Left lobe of liver (tissue), 2 donors: ENCODE measurements around the gene SLC29A1. TPM values are rescaled to one million over a fixed set of nuclear protein-coding genes. Genes with fewer than 3 reads are reported as not detected.
"Not testable (repeated sequence)": the region's sequence is repeated elsewhere in the genome, so short reads cannot be mapped to it uniquely, and the experiment has no call there.

ENCODE experiments used
- ATAC-seq: fragments of 200-7000 bp; cut with Tn5 transposase; one replicate; pipeline ENCODE4 v1.9.1; 2020; ENCODE audit warnings: mild to moderate bottlenecking, moderate library complexity
- DNase-seq: peaks from one replicate; pipeline ENCODE4 v3.0.0-alpha.2; 2020; ENCODE audit warnings: low spot score
- total RNA-seq: library from RNA; stranded (reverse); gene quantifications from one replicate; pipeline ENCODE4 v1.2.1, GENCODE V29; 2021
- donor health status: DM: no; HTN: no; CAD: no; lungs with moderate emphysema.
- donor health status: DM: no; HTN: yes; CAD: no.

Gene SLC29A1
- total RNA-seq, 1 donor from 2014 or later = 37.5 TPM

DNA sequence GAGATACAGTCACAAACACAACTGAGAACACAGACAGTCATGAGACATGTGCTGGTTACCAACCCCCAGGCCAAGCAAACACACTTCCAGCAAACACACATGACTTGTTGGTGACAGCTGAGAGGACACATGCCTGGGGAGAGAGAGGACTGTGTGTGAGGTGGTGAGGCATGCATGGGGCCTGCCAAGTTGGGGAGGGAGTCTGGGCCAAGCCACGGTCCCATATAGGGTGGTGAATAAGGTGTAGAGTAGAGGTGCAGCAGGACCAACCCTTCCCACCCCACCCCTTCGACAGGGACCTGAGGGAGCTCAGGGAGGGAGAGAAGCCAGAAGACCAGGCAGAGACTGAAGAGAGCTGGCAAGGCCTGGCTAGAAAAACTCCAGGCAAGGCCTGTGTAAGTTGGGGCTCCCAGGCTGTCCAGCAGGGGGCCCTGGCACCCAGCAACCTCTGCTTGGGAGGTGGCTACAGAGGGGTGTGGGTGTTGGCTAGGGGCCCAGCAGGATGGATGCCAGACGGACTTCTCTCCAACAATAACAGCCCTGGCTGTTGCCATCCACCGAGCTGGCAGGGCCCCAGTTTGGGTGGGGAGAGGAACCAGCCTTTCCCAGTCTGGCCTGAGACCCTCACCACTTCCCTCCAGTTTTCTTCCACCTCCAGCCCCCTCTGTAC, 2.0 kb upstream of the SLC29A1 start:
- peak; percentile 58 for ATAC-seq
- DNase-seq = peak; percentile 97

DNA sequence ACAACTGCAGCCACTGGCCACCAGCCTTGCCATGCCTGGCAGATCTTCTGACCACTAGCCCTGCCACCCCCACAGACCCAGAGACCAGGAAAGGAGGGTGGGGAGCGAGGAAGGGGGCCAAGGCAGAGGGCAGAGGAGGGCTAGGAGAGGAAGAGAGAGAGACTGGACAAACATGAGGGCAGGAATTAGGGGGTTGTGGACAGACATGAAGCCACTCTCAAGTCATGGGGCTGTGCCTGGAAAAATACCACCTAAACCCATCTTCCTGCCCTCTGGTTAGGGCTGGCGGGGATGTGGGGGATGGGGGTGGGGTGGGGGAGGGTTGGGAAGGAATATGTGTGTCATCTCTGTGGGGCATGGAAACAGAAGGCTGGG, 1.4 kb upstream of the SLC29A1 start:
- ATAC-seq (no peak), DNase-seq (no peak)

DNA sequence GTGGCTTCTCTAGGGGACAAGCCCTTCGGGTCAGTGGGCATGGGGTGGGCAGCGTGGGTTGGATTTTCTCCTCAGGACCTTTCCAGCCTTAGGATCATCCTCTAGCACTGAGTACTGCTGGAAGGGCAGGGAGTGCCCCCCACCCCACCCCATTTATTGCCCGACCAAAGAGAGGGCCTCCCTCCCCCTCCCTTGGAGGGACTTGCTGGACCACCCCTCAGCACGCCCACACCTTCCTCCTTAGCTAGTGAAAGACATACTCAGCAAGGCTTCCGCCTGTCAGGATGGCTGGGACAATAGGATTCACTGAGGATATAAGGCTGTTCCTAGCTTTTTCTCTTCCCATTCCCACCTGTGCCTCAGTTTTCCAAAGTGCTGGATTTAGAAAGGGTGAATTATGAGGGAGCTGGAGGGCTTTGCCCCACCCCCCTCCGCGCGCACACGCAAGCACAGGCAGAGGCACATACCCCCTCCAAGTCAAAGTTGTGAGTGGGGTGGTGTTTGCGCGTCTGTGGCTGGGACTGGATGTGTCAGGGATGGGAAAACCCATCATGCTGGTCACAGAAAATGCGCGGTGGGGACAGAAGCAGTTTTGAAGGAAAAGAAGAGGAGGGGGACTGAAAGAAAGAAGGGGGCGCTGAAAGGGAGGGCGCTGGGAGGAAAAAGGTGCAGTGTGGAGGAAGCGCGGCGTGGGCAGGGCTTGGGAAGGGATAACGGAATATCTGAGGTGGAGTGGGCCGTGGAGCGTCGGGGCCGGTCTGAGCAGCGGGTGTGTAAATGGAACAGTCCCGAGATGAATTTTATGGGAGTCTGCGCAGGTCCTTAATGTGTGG, 693 bp upstream of the SLC29A1 start:
- ATAC-seq (no peak), DNase-seq (no peak)

DNA sequence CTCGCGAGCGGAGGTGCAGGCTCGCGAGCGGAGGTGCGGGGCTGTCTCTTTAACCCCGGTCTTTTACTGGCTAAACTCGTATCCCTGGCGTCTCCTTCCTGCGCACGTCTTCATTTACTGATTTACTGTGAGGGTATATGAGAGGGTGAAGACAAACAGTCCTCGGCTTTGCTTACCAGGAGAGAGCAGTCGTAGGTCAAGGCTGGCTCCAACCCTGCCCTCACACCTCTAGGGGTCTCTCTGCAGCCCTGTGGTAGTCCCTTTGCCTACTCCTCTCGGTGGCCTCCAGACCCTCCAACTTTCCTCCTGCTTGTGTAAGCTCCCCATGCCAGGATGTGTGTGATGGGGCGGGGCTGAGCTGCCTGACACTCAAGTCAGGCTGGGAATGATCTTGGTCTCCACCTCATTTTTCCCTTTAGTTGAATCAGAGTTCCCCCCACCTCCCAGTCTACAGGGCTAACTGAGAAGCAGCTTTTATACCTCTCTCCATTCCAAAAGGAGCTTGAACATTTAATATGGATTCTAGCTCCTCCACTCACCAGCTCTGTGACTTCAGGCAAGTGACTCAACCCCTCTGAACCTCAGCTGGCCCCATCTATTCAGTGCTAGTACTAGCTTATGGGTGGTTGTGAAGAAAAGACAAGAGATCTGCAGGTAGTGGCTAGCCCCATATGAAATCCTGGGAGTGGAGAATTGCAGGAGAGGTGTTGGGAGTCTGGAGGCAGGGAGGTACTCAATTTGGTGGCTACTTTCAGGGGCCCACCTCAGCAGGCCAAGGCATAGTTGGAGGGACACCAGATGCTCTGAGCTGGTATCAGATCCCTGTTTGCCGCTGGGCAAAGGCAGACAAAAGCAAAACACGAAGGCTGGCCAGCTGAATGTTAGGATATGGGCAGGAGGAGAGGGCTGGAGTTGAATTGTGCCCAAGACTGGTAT, 902 bp downstream of the SLC29A1 start:
- ATAC-seq = no peak
- DNase-seq = no peak

DNA sequence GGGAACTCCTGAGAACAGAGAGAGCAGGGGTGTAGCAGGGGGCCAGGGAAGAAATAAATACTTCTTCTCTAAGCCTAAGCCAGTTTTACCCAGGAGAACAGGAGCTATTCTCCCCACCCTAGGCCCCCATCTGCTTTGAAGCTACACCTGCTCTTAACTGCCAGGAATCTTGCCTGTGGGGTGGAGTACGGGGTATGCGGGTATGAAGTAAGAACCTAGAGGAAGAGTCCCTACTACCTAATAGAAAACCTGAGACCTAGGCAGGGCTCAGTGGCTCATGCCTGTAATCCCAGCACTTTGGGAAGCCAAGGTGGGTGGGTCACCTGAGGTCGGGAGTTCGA, 1.5 kb downstream of the SLC29A1 start:
- ATAC-seq (no peak), DNase-seq (no peak)

DNA sequence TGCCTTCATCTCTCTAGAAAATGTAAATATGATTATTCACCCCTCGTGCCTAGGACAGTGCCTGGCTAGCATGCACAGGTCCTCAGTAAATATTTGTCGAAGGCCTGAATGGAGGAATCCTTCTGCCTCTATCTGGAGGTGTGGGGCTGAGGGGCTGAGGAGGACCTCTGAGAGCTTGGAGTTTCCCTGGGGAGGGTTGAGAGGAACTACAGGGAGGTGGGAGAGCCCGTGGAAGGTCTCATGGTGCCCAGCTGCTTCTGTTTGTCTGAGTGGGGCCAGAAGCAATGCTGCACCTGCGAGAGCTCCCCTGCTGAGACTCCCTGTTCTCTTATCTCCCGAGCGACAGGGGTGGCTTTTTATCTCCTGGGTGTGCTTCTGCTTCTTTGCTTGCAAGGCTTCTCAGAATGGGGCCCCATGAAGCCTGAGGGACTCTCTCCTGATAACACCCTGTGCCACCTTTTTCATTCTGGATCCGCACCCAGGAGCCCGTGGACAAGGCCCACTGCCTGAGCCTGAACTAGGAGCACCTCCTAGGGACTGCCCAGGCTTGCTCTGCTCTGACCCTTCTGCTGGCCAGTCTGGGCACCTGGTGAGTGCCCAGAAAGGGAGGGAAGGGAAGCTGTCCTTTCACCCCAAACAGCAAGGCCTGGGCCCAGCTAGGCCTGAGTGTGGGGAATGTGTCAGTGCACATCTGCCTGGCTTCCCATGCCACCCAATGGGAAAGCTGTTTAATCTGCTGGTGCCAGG, 2.4 kb downstream of the SLC29A1 start:
- peak; percentile 43 for ATAC-seq
- peak; percentile 74 for DNase-seq

DNA sequence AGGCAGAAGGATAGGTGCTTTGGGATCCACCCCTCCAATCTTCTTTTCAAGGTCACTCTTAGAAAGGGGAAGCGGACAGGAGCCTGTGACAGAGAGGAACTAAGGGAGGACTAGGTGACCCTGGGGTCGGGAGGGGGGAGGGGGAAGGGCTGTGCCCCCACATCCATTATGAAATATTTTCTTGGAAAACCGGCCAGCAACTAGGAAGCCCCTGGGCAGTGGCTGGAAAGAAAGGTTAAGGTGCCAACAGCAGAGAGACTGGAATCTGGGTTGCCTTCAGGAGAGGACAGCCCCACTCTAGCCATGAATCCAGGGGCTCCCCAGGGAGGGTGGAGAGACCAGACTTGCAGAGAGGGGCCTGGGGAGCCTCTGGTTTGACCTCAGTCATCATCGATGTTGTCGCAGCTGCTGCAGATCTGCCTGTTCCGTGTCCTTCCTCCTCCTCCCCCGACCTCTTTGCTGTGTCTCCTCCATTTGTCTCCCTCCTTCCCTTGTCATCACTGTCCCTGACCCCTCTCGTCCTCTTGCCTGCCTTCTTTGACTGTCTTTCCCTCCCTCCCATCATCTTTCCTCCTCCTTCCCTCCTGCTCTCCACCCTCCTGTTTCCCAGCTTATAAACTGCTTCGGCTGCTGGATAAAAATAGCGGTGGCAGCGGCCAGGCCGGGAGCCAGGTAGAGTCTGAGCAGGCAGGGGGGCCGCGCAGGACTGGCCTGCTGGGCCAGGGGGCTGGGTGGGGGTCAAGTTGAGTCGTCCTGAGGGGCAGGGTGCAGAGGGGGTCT, 3.2 kb downstream of the SLC29A1 start:
- DNase-seq (no peak), ATAC-seq (no peak)

DNA sequence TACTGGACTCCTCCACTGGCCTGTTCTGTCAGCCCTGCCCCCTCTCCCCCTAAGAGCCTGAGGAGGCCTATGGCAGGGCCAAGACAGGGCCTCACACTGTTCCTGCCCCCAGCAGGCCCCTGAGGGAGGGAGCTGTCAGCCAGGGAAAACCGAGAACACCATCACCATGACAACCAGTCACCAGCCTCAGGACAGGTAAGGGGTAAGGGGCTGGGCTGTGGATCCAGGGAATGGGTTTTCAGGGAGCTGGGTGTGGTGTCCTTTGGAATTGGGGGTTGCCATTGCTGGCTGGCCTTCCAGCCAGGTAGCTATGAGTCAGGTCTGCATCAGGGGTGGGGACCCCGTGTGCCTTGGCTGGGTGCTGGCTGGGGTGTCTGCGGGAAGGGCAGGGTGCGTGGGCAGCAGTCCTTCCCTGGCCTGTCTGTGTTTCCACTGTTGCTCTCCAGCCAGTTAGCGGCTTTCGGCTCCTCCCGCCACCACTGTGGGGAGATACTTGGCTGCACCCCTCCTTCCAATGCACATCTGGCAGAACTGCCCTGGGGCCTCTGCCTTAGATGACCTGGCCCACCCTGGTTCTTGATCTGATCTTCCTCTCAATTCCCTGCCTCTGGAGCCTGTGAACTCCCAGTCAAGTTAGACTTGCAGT, 3.9 kb downstream of the SLC29A1 start:
- ATAC-seq (no peak), DNase-seq (no peak)

DNA sequence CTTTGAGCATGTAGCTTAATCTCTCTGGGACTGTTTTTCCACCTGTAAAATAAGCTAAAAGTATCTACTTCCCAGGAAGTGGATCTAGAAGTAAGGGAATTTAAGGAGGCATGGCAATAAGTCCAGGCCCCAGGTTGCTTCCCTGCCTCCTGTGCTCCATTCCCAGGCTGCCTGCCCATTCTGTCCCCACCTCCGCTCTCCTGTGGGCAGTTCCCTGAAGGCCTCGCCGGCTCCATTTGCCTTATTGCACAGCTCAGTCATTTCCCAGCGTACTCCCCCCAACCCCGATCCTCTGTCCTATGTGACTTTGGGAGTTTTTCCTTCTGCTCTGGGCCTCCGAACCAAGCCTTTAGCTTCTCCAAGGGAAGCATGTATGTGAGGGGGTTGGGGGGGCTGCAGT, 4.6 kb downstream of the SLC29A1 start:
- ATAC-seq (no peak), DNase-seq (no peak)

DNA sequence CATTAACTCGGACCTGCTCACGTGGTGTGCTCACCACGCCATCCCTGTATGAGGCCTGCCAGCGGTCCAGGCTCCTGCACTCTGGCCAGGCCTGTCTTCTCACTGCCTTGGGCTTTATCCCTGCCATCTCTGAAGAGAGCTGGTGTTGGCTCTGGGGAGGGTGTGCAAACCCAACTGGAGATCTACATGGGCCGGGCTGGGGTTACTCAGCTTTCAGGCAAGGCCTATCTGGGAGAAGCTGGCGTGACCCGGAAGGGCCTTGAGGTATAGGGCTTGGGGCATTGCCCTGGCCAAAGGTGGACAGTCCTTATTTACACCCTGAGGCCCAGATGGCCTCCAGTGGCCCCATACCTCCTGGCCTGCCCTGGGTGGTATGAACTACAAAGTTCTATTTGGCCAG, 5.0 kb downstream of the SLC29A1 start:
- DNase-seq (peak; percentile 85), ATAC-seq (peak; percentile 59)

DNA sequence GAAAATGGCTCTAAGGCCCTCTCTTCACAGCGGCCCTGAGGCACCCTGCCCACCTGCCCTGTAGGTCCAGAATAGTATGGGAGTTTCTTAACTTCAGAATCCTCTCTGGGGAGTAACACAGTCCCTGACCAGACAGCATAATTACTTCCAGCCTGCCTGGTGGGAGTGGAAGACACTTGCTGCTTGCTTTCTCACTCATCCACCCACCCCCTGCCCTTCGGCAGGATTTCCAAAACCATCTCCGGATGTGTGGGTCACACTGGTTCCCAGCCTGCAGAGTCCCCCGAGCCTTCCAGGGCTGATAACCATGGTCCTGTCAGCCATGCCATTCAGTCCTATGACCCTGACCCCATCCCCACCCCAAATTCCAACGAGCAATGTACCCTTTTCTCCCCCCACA, 5.4 kb downstream of the SLC29A1 start:
- ATAC-seq (no peak), DNase-seq (no peak)

DNA sequence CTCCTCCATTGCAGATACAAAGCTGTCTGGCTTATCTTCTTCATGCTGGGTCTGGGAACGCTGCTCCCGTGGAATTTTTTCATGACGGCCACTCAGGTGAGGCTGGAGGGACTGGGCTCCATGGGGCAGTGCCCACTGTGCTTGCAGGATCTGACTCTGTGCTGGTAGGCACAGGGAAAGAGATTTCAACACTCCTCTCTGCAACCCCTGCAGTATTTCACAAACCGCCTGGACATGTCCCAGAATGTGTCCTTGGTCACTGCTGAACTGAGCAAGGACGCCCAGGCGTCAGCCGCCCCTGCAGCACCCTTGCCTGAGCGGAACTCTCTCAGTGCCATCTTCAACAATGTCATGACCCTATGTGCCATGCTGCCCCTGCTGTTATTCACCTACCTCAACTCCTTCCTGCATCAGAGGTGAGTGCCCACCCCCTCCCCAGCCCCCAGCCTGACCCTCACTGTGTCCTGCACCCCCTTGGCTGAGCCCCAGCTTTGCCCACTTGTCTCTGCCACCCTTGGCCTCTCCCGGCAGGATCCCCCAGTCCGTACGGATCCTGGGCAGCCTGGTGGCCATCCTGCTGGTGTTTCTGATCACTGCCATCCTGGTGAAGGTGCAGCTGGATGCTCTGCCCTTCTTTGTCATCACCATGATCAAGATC, 6.1 kb downstream of the SLC29A1 start:
- ATAC-seq (peak; percentile 54), DNase-seq (peak; percentile 93)

DNA sequence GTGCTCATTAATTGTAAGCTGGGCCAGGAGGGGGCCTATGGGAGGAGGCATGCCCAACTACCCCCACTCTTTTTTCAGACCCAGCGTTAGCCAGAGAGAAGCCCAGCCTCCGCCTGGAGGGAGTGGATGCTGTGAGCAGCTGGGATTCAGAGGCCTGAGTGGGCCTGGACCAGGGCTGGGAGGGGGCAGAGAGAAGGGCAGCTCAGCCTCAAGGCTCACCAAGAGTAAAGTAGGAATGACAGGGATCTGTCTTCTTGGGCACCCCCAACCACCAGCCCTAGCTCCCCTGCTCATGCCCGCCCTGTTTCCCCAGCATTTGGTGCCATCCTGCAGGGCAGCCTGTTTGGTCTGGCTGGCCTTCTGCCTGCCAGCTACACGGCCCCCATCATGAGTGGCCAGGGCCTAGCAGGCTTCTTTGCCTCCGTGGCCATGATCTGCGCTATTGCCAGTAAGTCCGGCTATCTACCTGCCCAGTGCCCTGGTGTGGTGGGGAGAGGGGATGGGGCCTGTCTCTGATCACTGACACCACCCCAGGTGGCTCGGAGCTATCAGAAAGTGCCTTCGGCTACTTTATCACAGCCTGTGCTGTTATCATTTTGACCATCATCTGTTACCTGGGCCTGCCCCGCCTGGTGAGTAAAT, 6.8 kb downstream of the SLC29A1 start:
- no peak for DNase-seq

DNA sequence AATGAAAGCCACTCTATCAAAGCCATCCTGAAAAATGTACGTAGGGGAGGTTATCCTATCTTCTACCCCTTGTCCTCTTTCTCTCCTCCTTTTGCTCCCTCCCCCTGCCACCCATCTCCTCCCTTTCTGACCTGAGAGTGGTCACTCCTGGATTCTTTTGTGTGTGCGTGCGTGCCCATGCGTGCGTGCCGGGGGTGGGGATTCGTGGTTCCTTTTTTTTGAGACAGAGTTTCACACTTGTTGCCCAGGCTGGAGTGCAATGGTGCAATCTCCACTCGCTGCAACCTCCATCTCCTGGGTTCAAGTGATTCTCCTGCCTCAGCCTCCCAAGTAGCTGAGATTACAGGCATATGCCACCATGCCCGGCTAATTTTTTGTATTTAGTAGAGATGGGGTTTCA, 8.0 kb downstream of the SLC29A1 start:
- not testable (repeated sequence) for DNase-seq, ATAC-seq

More for the DNA sequence above, 6.8 kb downstream of the SLC29A1 start:
- no peak for ATAC-seq

DNA sequence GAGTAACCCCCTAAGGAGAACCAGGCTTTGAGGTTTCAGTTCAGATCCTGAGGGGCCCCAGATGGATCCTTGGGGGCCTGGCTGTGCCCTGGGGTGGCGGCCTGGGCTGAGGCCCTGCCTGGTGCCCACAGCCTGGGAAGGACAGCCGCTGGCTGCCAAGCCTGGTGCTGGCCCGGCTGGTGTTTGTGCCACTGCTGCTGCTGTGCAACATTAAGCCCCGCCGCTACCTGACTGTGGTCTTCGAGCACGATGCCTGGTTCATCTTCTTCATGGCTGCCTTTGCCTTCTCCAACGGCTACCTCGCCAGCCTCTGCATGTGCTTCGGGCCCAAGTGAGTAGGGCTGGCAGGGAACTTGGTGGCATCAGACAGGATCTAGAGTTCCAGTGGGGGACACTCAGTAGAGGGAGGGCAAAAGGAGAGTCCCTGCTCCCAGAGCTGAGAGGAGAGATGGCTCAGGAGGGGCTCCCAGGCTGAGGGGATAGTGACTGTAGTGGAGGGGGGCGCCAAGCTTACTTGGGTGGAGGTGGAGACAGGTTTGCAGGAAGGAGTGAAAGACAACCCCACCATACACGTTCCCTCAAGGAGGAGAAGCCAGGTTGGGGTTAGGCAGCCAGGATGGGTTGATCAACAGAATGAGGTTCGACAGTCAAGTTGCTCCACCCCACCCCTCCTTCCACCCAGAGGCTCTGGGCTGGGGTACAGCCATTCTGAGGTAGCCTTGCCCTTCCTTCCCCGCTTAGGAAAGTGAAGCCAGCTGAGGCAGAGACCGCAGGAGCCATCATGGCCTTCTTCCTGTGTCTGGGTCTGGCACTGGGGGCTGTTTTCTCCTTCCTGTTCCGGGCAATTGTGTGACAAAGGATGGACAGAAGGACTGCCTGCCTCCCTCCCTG, 9.5 kb downstream of the SLC29A1 start:
- DNase-seq (no peak), ATAC-seq (no peak)

DNA sequence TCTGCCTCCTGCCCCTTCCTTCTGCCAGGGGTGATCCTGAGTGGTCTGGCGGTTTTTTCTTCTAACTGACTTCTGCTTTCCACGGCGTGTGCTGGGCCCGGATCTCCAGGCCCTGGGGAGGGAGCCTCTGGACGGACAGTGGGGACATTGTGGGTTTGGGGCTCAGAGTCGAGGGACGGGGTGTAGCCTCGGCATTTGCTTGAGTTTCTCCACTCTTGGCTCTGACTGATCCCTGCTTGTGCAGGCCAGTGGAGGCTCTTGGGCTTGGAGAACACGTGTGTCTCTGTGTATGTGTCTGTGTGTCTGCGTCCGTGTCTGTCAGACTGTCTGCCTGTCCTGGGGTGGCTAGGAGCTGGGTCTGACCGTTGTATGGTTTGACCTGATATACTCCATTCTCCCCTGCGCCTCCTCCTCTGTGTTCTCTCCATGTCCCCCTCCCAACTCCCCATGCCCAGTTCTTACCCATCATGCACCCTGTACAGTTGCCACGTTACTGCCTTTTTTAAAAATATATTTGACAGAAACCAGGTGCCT, 10.2 kb downstream of the SLC29A1 start:
- DNase-seq (no peak), ATAC-seq (no peak)
